ENCODE results near the gene PRELID3B. TPM values are rescaled to one million over a fixed set of nuclear protein-coding genes. Genes with fewer than 3 reads are reported as not detected.

PRELID3B gene
- total RNA-seq, 6 donors from 2014 or later, result 5.2 to 77.1 (median 46.0) TPM

DNA sequence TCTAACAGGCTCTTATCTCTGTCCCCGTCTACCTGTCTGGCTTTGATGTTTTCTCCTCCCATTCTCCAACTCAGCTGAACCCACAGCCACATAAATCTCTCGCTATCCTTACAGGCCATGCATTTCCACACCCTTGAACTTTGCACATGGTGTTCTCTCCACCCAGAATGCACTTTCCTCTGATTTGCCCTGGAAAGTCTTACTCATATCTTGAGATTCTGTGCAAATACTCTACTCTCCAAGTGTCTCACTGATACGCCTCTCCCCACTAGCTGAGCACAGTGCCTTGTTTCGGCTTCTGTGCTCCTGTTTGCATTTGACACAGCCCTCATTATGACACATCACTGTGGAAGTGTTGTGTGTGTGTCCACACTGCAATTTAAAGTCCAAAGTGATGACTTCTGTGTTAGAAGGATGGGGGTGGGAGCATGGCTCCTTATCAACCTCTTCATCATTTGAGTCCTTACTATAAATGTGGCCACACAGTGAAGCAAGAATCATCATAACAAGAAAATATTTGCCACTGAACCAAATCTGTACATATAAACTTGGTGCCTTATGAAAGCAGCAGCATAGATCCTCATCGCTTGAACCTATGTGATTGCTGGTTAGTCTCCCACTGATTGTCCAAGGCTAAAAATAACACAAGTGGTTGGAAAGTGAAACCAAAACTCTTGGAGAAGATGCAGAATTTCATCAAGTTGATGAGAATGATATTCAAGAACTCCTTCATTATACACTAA lies 5.5 kb upstream of the PRELID3B start:
- Histone ChIP-seq H3K27me3 (no peaks in the 10 kb centered on the region), H3K4me3 (no peak overlapping the region), H3K4me1 (peaks cover 10 to 15% (median 14%) of the 10 kb centered on the region in 4 donors), H3K9me3 (no peaks in the 10 kb centered on the region), H3K36me3 (no peaks in the 10 kb centered on the region), H3K27ac (peak overlapping the region; percentile 59 to 82 (median 66))
- DNase-seq (peak in 1 of 2 donors; percentile 75), ATAC-seq (ENCODE audit: low FRiP score in 2 of 2) (peak; percentile 72 to 94)
- WGBS, 2 donors, result 66 to 75% methylated on average over 5 of the region's 5 CpGs
- TF ChIP-seq POLR2A (IDR thresholded peaks at IDR 0.05) (peak in 1 of 4 donors; percentile 36), EP300 (IDR thresholded peaks at IDR 0.05) (peak; percentile 2 to 100 (median 88)), POLR2AphosphoS5 (IDR thresholded peaks at IDR 0.05) (peak; percentile 68 to 81)
- TF ChIP-seq, protein P1, sequence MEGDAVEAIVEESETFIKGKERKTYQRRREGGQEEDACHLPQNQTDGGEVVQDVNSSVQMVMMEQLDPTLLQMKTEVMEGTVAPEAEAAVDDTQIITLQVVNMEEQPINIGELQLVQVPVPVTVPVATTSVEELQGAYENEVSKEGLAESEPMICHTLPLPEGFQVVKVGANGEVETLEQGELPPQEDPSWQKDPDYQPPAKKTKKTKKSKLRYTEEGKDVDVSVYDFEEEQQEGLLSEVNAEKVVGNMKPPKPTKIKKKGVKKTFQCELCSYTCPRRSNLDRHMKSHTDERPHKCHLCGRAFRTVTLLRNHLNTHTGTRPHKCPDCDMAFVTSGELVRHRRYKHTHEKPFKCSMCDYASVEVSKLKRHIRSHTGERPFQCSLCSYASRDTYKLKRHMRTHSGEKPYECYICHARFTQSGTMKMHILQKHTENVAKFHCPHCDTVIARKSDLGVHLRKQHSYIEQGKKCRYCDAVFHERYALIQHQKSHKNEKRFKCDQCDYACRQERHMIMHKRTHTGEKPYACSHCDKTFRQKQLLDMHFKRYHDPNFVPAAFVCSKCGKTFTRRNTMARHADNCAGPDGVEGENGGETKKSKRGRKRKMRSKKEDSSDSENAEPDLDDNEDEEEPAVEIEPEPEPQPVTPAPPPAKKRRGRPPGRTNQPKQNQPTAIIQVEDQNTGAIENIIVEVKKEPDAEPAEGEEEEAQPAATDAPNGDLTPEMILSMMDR (IDR thresholded peaks at IDR 0.05), result no peak

DNA sequence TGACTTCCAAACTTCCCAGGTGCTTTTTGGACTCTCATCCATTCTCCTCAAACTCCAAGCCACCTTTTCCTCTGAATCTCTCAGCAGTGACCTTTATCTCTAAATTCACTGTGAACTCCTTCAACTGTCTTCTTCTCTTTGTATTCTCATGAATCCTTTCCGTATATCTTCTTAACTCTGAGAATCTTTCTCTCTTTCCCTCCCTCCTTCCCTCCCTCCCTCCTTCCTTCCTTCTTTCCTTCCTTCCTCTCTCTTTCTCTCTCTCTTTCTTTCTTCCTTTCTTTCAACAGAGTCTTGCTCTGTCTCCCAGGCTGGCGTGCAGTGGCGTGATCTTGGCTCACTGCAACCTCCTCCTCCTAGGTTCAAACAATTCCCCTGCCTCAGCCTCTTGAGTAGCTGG lies 4.3 kb upstream of the PRELID3B start:
- Histone ChIP-seq H3K4me3 (no peak overlapping the region), H3K27me3 (no peaks in the 10 kb centered on the region), H3K9me3 (no peaks in the 10 kb centered on the region), H3K36me3 (no peaks in the 10 kb centered on the region), H3K27ac (peak overlapping the region in 3 of 4 donors; percentile 59 to 82 (median 68)), H3K4me1 (peaks cover 15 to 19% (median 17%) of the 10 kb centered on the region in 4 donors)
- 93 to 95% methylated on average over 3 of the region's 3 CpGs for WGBS, 2 donors
- DNase-seq (no peak), ATAC-seq (ENCODE audit: low FRiP score in 2 of 2) (no peak)
- TF ChIP-seq POLR2AphosphoS5 (IDR thresholded peaks at IDR 0.05) (no peak), POLR2A (IDR thresholded peaks at IDR 0.05) (no peak), EP300 (IDR thresholded peaks at IDR 0.05) (no peak)
- TF ChIP-seq, protein P1 (IDR thresholded peaks at IDR 0.05), result no peak

DNA sequence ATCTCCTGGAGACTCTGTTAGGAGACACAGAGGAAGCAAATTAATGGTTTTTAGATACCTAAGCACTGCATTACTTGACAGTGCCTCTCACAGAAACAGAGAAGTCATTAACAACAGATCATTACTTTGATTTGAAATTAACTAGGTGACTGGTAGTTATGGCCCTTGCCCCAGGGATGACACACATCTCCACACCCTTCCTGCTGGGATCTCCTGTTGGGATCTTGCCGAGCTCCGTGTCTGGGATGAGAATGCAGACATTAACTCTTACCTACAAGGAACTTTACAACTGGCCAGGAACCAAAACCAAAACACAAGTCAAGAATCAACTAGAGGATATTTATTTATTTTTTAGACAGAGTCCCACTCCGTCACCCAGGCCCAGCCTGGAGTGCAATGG lies 2.2 kb upstream of the PRELID3B start:
- no peak for ATAC-seq (ENCODE audit: low FRiP score in 2 of 2)
- TF ChIP-seq EP300 (IDR thresholded peaks at IDR 0.05), result no peak
- TF ChIP-seq POLR2AphosphoS5 (IDR thresholded peaks at IDR 0.05), result no peak
- no peak for TF ChIP-seq POLR2A (IDR thresholded peaks at IDR 0.05)
- TF ChIP-seq, protein P1 (IDR thresholded peaks at IDR 0.05), result no peak
- Histone ChIP-seq H3K27ac (peak overlapping the region in 1 of 4 donors; percentile 93), H3K36me3 (no peaks in the 10 kb centered on the region), H3K4me3 (no peak overlapping the region), H3K4me1 (peaks cover 32 to 40% (median 35%) of the 10 kb centered on the region in 4 donors), H3K9me3 (no peaks in the 10 kb centered on the region), H3K27me3 (no peaks in the 10 kb centered on the region)
- WGBS, 2 donors, result 80 to 85% methylated on average over 3 of the region's 3 CpGs
- DNase-seq, result no peak

DNA sequence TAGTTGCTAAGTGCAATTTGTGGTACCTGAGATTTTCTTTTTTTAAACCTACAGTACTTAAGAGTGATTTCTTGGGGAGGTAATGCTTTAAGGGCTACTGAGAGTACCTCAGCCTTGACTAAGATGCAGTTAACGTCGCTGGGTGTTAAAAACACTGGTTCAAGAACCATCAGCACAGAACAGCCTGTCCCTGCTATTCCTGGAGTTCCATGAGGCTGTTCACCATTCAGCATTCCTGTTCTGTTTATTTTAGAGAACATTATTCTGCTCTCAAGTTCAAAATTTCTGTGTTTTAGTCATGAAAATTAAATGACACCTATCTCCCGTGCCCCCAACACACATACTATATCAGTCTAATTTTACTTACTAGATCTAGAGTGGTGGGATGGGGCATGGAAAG lies 1.7 kb upstream of the PRELID3B start:
- Histone ChIP-seq H3K9me3 (no peaks in the 10 kb centered on the region), H3K4me3 (no peak overlapping the region), H3K36me3 (no peaks in the 10 kb centered on the region), H3K4me1 (peaks cover 29 to 41% (median 40%) of the 10 kb centered on the region in 4 donors), H3K27me3 (no peaks in the 10 kb centered on the region), H3K27ac (peak overlapping the region in 3 of 4 donors; percentile 12 to 93 (median 19))
- WGBS, 2 donors, result 72 to 78% methylated on average over 3 of the region's 3 CpGs
- TF ChIP-seq POLR2A (IDR thresholded peaks at IDR 0.05), result no peak
- TF ChIP-seq, protein P1 (IDR thresholded peaks at IDR 0.05), result no peak
- peak in 2 of 4 donors; percentile 82 to 99 for TF ChIP-seq EP300 (IDR thresholded peaks at IDR 0.05)
- peak in 1 of 2 donors; percentile 16 for TF ChIP-seq POLR2AphosphoS5 (IDR thresholded peaks at IDR 0.05)
- DNase-seq (peak in 1 of 2 donors; percentile 56), ATAC-seq (ENCODE audit: low FRiP score in 2 of 2) (no peak)

Data from upper lobe of left lung (tissue), 6 donors.